HEK293T (cell line): ENCODE data around the gene ADGRB2.

Experiments
- ARNT ChIP-seq: fragments of 450-650 bp; IDR thresholded peaks from 2 replicates; pipeline ENCODE4 v1.6.1; 2017; ENCODE audit warnings: mild to moderate bottlenecking
- BHLHE40 ChIP-seq: fragments of 450-650 bp; IDR thresholded peaks from 2 replicates; pipeline ENCODE4 v1.6.1; 2016; ENCODE audit warnings: mild to moderate bottlenecking, moderate library complexity, borderline replicate concordance
- SP1 ChIP-seq: fragments of 450-650 bp; IDR thresholded peaks from 2 replicates; pipeline ENCODE4 v1.6.1; 2017

- TF ChIP-seq ARNT (no peak), SP1 (no peak), BHLHE40 (no peak)
Measured at GRCh38 chr1:31706384-31707058, 57.6 kb downstream of the ADGRB2 start.
